MM.1S (cell line): Measurements from ENCODE around the gene AGK.

Source experiments
- CTCF ChIP-seq: fragments of 300-600 bp; sonication (generic); IDR thresholded peaks from 2 replicates; pipeline ENCODE4 v1.5.1; 2016; ENCODE audit warnings: antibody characterized with exemption, low read length, mixed read lengths
- EZH2 ChIP-seq: fragments of 300-600 bp; sonication (generic); optimal IDR thresholded peaks from 2 replicates; pipeline ENCODE3; 2017; ENCODE audit warnings: low read depth, mild to moderate bottlenecking, antibody characterized with exemption, low read length, mixed read lengths
- EZH2phosphoT487 ChIP-seq: fragments of 300-600 bp; sonication (generic); IDR thresholded peaks from 2 replicates; pipeline ENCODE4 v1.6.1; 2018; ENCODE audit warnings: antibody characterized with exemption, low read length

DNA sequence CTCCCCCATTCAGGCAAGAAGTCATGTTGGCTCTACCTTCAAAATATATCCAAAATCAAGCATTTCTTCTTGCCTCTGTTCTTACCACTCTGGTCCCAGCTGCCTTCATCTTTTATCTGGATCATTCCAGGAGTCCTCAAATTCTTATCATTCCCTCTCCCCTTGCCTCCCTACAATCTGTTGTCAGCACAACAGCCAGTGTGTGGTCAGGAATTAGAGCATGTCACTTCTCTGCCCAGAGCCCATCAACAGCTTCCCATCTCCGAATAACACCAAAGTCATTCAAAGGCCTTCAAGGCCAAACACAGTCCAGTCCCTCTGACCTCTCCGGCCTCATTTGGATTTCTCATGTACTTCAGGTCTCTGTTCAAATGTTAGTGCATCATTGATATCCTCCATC is 80.3 kb downstream of the AGK start:
- no peak for TF ChIP-seq CTCF
- TF ChIP-seq EZH2: no peak
- no peak for TF ChIP-seq EZH2phosphoT487
